Measurements from ENCODE around the gene ANKS3.

The ANKS3 gene

GRCh38 chr16:4724661-4725270 lies 9.3 kb downstream of the ANKS3 start:
- DNase-seq, result no peak

- no peak for DNase-seq
Measured at GRCh38 chr16:4723071-4723767, 10.9 kb downstream of the ANKS3 start.

DNA sequence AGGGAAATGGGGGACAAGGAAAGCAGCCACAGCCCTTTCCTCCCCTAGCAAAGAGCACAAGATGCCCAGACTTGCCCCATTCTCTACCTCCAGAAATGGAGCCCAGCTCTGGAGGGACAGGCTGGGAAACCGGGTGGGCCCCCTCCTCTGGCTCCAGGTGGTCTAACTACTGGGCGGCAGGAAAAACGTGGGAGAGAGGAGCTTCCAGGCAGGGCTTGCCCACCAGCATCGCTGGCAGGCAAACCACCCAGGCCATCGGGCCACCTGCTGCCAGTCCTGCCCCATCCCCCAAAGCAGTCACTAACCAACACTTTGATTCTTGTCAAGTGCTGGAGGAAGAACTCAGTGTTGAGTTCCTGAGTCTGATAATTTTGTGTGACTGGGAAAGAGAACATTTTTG lies 15.6 kb downstream of the ANKS3 start:
- DNase-seq, result no peak

DNA sequence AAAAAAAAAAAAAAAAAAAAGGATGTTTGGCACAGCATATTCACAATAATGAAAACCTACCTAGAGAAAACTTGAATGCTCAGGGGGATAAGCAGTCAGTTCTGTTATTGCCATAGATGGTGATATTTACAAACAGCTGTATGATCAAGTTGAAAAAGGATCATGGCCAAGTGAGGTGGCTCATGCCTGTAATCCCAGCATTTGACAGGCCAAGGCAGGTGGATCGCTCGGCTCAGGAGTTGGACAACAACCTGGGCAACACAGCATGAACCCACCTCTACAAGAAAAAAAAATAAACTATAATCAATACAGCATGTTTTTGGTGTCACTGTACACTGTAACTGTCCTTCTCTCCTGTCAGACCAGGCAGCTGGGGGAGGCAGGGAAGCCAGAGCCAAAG lies 19.1 kb downstream of the ANKS3 start:
- DNase-seq, result no peak

DNA sequence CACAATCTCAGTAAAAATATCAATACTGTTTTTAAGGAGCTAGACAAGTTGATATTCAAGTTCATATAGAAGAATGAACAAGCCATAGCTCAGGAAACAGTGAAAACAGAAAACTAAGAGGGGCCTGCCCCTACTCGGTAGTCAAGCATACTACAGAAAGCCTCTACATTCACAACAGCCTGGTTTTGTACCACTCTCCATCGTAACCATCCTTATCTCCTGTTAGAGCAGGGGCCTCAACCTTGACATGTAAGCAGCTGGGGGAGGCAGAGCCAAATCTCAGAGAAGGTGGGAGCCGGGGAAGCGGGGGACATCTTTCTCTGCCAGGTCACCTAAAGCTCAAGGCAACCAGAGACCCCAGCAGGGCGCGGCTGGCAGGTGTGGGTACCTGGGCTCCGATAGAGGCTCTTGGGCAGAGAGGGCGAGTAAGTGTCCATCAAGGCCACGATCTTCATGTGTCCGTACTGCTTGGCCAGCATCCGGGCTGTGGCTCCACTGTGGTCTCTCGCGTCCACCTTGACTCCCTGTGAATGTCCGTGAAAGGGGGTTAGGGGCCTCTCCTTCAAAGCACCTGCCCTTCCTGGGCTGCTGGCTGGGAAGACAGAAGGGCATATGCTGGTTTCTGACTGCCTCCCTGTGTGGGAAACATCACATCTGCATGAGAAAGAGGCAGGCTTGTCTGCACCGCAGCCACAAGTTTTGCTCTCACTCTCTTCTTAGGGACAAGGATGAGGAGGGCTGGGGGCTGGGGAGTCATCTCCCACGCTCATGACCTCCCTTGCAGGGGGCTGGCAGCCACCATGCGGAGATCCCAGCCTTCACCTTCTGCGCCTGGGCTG lies 20.2 kb downstream of the ANKS3 start:
- no peak for DNase-seq

GRCh38 chr16:4709481-4709880 lies 24.6 kb downstream of the ANKS3 start:
- no peak for DNase-seq

DNA sequence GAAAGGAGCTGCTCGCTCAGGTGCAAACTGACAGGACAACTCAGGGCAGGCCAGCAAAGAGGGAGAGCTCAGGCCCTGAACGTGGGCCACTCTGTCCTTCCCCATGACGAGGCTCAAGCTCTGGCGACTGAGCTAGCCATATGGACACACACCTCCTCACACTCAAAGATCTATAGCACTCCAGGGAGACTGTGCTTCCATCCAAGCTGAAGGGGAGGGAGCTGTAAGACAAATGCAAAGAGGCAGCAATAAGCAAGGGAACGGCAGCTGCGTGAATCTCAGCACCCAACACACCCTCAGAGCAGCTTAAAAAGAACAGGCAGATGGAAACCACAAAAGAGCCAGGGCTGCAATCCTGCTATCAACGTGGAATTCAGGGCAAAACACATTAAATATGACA lies 27.2 kb downstream of the ANKS3 start:
- no peak for DNase-seq

GRCh38 chr16:4704913-4705312 lies 29.2 kb downstream of the ANKS3 start:
- no peak for DNase-seq

GRCh38 chr16:4704491-4704890 lies 29.6 kb downstream of the ANKS3 start:
- DNase-seq, result no peak

- no peak for DNase-seq
Measured at GRCh38 chr16:4703906-4704305, 30.2 kb downstream of the ANKS3 start.

GRCh38 chr16:4702466-4702808 lies 31.6 kb downstream of the ANKS3 start:
- DNase-seq, result no peak

DNA sequence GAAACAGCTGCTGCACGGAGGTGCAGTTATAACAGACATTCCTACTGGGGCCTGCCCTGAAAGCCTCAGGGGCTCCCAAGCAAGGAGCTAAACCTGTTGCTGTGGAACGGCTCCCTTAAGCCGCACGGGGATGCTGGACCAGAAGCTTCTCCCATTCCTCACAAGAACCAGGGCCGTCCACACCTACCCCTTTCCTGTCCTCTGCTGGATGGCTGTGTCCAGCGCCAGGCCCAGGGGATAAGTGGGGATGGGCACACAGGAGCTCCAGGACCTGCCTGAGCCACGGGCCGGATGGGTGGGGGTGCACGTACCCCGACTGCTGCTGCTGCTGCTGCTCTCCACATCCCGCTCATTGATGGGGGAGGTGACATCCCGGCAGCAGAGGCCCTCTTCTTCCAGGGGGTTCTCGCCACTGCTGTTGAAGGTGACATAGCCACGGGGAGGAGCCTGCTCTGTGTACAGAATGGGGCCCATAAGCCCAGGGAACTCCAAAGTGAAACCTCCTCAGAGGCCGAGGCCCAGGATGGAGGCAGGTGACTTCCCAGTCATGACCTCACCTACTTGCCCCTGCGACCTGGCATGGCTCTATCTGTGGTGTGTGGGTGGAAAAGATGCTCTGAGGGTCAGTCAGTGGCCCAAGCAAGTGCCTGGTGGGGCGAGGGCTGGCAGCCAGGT lies 32.1 kb downstream of the ANKS3 start:
- DNase-seq, result no peak

DNA sequence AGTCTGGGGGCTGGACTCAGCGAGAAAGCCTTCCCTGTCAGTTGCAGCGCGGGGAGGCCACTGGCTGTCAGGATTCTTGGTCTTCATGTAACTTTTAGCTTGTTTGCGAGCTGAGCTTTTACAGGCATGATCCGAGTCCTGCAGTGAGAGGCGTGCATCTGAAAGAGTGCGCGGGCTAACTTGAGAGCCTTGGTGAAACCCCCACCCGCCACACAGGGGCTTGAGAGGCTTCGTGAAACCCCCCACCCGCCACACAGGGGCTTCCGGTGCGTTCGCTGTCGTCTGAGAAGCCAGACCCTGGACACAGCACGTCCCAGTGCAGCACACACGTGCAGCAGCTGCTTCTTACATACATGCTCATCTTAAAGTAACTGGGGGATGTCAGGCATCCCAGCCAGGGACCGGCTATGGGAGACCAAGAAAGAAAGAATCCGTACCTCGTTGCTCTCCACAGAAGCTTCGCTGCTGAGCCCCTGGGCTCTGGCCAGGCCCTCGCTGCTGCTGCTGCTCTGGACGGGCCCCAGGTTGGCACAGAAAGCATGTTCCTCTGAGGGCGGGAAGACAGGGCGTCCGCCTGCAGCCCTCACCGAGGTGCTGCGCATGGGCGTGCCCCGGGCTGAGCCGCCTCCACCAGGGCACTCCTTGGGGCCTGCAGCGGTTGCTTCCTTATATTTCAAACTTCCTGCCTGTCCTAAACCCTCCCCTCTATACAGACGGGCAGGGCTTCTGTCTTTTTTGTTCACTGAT lies 32.9 kb downstream of the ANKS3 start:
- DNase-seq, result no peak

GRCh38 chr16:4700380-4700996 lies 33.6 kb downstream of the ANKS3 start:
- no peak for DNase-seq

GRCh38 chr16:4699046-4699556 lies 35.0 kb downstream of the ANKS3 start:
- no peak for DNase-seq

DNA sequence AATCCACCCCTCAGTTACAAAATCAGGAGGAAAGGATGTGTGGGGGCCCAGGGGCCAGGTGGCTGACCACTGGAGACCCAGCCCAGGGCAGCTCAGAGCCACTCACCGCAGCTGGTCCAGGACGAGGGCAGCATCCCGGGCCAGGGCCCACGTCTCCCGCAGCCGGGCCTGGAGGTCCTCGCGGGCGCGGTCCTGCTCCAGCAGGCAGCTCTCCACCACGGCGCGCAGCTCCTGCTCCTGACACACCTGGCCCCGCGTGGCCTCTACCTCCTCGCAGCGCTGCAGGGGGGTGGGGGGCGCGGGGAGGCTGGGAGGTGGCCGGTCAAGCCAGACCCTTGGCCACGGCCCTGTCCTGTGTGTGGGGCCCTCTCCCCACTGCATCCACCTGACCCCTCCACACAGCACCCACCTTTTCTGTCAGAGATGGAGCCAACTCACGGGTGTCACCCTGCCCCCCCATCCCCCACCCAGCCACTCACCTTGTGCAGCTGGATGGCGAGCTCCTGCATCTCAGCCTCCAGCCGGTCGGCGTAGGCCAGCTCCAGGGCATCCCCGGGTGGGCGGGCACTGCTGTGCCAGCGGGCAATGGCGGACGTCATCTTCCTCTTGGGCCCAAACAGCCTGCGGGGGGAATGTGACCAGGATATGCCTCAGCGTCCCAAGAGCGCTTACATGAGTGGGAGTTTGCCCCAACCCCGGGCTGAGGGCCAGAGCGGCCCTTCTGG lies 35.6 kb downstream of the ANKS3 start:
- no peak for DNase-seq

DNA sequence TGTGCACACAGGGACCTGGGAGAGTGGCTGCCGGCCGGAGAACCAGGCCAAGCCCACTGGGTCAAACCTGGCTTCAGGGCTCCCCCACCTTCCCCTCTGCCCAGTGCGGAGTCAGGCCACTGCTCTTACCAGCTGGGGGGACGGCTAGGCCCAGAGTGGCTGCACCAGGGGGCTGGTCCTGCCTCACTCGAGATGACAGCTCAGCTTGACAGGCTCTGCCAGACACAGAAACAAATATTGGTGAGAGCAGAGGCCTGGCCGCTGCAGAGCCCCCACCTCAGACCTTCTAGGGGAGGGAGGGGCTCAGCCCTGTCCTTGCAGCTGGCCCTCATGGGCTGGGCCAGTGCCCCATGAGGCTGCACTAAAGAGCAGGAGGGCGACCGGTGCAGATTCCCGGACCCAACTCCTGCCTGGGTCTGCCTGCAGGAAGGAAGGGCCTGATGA lies 36.2 kb downstream of the ANKS3 start:
- DNase-seq, result no peak

GRCh38 chr16:4696905-4697847 lies 36.9 kb downstream of the ANKS3 start:
- DNase-seq, result no peak

DNA sequence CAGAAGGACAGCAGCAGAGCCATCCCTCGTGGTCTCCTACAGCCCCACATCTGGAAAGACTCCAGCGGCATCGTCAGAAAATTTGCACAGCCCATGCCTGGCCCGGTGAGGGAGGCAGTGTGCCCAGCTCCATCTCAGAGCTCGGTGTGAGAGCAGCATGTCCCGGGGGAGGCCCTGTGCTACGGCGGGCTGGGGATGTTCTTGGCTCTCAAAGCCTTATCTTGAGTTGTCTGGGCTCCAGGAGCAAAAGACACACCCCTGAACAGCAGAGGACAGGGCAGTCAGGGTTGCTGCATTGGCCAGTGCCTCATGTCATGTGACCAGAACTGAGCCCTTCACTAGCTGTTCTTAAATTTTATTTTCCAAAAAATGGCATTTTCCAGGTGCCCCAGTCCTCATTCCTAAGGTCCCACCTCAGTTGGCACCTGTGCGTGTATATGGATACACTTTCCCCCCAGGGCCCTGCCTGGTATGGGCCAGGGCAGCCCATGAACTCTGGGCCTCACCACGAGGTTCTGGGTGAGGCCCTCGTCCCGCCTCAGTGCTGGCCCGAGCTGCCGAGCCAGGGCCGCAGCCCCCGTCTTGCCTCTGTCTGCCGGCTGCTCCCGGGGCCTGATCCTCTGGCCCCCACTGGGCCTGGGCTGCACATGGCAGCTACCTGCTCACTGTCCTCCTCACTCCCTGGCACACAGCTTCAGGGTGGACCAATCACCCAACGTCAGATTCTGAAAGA lies 37.7 kb downstream of the ANKS3 start:
- no peak for DNase-seq
